Dermis microvascular lymphatic vessel endothelial cell (primary cell): ENCODE results near the gene SLC6A20. TPM values are rescaled to one million over a fixed set of nuclear protein-coding genes. Genes with fewer than 3 reads are reported as not detected.

Experiments
- DNase-seq, 2 donors: peaks; one replicate each; pipeline versions ENCODE4 v3.0.0 to v3.0.0-alpha.2; 2010; ENCODE audit warnings: low read depth in 2 of 2
- total RNA-seq: library from RNA; depleted of rRNA; stranded (reverse); fragments of >200 nt; gene quantifications from 2 replicates; pipeline ENCODE4 v1.2.1, GENCODE V29; 2014

SLC6A20 gene
- total RNA-seq, 1 donor from 2014 or later: not detected

- no peak for DNase-seq
Observed at GRCh38 chr3:45779746-45780735, 16.3 kb downstream of the SLC6A20 start.

DNA sequence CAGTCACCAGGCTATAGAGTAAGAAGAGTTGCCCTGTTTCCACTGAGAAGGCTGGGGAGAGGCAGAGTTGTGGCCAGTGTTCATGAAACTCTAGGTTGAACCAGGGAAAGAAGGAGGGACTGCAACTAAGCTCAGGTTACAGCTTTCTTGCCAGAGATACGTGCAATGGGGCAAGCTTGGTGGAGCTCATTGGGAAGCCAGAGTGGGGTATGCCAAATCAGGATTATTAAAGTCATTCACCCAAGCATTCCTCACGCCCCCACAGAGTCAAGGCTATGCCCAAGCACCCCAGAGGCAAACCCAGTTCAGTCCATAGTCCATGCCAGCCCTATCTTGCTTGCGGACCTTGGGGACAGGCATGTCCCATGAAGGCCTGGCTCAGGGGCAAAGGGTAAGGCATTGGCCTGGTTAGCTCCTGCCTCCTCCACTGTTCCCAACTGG, 17.6 kb downstream of the SLC6A20 start:
- DNase-seq: no peak

DNA sequence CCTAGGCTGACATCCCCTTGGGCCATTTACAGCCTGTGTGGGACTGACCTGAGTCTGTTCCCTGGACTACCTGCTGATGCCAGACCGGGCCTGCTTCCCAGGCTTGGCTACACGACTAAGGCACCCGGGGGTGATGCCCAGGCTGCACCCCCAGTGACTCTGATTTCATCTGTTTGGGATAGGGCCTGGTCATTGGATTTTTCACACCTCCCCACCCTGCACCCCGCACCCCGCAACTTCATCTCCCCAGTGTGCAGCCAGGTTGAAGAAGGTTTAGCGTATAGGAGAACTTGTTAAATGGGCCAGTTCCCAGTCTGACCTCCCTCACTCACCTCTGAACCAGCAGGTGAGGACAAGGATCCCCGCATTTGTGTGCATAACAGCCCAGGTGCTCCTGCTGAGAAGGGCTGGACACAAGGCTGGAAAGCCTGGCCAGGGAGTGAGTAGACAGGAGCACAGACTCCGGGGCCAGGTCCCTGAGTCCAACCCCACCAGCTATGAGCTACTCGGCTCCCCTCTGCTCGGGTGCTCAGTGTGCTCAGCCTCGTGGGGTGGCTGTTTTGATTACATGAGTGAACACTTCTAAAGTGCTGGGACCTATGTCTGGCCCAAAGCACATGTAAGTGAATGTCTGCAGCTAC, 18.5 kb downstream of the SLC6A20 start:
- no peak for DNase-seq

DNA sequence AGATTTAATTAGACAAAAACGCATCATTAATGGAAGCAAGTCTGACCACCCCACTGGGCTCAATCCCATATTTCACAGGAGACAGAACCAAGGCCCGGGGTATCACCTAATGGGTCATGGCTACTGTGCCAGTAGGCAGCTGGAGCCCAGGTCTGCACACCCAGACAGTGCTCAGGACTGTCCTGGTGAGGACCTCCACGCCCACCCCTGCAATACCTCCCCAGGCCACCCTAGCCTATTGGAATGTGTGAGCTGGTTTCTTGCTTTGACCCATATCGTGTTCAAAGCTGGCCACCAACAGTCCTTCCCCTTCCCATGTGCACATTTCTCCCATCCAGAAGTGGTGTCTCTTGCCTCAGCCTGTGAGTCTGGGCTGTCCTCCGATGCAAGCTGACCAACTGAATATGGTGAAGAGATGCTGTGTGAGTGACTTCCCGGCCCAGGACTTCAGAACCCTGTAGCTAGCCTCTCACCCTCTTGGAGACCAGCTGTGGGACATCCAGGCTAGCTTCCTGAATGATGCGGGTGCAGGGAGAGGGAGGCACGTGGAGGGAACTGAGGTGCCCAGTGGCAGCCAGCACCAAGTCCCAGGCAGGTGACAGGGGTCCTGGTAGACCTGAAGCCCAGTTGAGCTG, 19.1 kb downstream of the SLC6A20 start:
- no peak for DNase-seq

DNA sequence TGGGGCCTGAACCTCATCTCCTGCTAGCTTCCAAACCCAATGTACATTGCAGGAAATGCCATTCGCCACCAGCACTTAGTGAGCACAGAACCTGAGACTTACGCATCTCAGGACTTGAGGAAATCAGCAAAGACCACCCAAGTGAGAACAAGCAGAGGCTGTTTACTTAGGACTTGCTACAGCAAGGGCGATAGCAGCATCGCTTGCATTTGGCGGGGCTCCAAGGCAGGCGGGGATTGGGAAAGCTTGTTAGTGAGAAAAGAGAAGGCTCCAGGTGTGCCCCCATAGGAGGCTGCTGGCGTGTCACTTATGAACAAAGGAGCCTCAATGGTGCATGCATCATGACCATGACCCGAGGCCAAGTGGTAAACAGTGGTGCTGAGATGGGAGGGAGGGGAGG, 19.7 kb downstream of the SLC6A20 start:
- DNase-seq: no peak

GRCh38 chr3:45776301-45776595, 20.1 kb downstream of the SLC6A20 start:
- DNase-seq: no peak

DNA sequence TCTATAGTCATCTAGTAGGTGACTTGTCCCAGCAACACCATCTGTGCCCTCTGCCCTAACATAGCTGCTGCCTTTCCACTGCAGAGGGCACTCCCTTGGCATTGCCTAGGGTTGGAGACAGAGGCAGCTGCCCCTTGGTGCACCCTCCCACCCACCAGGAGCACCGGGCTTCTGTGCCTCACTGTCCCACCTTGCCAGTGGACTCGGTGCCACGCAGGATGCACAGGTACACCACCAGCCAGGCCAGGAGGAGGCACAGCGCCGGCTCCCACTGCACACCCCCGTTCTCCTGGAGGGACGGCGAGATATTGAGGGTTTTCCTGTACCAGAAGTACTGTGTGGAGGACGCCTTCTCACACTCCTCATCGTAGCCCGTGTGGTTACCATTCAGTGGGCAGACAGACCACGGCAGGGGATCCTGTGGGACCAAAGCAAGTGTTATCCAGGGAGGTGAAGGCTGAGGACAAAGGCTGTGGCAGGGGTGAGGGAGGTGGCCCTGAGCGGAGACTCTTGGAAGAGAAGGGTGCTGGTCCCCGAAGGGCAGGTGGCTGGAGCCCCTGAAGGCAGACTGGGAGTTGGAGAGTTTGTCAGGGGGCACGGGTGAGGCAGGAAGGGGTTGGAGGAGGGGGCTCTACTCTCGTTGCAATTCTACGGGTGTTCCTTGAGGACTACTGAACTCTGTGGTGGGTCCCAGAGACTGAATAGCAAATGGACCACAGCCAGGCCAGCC, 20.6 kb downstream of the SLC6A20 start:
- no peak for DNase-seq

DNA sequence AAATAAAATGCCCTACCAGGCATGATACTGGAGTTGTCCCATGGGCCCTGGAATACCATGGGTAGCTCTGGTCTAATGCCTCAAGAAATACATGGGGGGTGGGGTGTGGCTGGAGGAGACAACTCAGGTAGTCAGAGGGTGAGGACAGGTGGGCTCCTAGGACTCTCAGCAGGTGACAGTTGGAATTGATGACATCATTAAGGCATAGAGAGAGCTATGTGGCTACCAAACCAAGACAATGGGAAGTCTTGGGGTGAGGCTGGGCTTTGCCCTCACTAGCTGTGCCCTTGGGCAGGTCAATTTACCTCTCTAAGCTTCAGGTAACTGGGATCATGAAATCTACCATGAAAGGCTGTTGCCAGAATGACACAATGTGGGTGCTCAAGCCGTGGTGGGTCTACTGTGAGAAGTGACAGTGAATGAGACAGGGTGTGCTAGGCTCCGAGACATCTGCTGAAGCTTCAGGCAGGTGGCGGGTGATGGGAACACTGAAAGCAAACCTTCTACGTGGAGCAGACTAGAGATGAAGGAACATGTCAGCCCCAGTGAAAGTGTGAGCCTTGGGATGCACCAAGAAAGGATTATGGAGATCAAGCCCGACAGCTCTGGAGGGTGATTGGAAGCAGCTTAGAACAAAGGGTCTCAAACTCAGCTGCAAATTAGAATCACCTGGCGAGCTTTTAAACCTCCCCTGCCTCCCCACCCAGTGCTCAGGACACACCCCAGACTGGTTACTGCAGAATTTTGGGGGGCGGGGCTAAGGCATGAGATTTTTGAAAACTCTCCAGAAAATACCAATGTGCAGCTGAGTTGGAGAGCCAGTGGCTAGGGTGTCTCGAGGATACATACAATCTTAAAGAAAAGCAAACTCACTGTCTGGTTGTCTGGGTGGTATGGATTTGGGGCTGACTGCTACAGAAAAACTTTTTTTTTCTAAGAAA, 21.5 kb downstream of the SLC6A20 start:
- no peak for DNase-seq

DNA sequence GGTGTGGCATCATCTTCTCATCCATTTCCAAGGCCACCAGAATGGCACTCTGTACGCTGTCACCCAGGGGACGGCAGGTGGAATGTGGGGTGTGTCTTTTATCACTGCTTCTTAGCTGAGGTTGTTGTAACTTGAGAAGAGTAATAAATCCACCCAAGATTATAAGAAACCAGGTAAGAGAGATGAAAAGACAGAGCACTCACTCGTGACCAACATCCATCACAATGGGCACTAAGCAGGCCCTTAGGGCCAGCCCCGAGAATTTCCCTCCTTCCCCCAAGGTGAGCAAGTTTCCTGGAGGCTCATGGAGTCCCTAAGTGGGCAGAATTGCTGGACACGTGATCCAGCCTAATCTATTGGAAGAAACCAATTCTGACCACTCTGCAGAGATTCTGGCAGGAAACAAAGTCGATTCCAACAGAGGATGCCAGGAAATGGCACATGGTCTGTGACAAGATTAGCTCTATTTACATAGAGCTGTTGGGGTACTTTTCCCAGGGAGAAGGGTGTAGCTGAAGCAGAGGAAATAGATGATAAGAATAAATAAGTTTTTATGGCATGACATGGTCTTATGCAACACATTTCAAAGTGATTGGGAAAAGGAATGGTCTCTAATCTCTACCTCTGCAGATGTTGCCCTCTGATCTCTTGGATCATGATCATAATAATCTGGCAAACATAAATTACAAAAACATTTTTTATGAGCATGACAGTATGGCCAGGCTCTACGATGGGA, 22.5 kb downstream of the SLC6A20 start:
- DNase-seq: peak; percentile 58 to 71

GRCh38 chr3:45773072-45773471, 23.3 kb downstream of the SLC6A20 start:
- DNase-seq: peak; percentile 34 to 44

DNA sequence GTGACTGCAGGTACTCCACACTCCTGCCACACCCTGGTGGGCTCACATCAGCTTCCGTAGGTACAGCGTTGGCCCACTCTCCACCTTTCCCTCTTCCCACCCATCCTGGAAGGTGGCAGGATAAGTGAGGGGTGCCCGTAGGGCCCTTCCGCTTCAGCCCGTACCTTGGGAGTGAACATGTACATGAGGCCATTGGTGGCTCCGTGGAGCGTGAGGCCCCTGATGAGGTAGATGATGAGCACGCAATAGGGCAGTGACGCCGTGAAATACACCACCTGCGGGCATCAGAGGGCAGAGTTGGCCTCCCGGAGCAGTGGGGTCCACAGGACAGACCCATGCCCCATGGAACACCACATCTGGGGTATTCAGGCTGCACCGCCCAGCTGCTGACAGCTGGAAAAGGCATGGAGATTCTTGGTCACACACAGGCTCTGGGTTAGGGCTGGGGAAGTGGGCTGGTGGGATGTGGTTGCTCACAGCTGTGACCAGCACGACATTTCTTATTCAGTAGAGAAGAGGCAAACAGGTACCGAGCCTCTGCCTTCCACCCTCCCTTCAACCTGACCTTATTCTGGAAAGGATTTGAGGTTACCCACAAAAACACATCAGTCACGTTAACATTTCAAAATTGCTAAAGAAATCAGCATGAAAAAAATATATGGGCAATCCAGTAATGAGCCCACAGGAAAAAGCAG, 23.8 kb downstream of the SLC6A20 start:
- no peak for DNase-seq

DNA sequence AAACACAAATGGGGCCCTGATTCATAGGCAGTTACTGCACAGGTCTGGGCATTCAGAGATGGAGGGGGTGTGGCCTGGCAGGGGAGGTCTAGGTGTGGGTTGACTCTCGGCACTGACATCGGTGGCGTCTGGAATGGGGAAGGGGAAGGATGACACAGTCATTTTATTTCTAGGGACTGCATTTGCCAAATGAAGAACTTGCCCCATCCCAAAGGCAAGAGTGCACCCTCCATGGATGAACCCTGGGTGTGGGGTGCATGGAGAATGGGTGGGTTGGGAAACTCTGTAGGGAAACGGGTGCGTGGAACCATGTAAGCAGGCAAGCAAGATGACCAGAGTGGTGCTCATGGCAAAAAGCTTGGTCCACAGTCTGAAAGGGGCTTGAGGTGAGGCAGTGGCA, 24.5 kb downstream of the SLC6A20 start:
- no peak for DNase-seq

GRCh38 chr3:45771166-45771775, 25.1 kb downstream of the SLC6A20 start:
- DNase-seq: no peak

DNA sequence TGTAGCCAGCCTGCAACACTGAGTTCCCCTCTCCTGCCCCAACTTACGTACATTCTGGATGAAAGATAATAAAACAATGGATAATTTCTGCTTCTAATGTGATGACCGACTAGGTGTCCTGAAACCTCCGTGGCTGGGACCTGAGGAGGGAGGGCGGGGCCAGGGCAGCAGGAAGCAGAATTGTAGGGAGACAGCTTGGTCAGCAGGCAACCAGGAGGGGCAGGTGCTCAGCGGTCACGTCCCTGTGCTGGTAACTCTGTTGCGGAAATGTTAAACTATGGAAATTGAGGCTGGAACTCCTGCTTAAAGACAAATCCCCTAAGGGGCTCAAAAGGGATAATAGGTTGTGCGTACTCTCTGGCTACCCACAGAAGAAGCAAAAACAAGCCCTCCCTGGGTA, 30.4 kb downstream of the SLC6A20 start:
- no peak for DNase-seq

GRCh38 chr3:45765266-45765851, 31.0 kb downstream of the SLC6A20 start:
- DNase-seq: no peak

DNA sequence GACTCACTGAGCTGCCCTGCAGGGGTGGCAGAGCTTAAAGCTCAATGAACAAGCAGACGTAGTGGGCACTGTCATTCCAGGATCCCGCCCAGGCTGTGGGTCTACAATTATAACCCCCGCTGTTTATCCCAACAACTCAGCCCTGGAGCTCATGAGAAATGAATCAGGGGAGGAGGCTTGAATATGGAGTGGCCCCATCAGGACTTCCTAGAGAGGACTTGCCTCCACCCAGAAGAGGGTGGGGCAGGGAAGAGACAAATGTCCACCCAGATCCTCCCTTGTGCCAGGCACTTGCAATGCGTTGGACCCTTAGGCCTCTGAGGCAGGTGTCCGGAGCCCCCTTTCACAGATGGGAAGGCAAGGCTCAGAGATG, 33.0 kb downstream of the SLC6A20 start:
- DNase-seq: no peak

GRCh38 chr3:45762647-45763302, 33.6 kb downstream of the SLC6A20 start:
- no peak for DNase-seq

DNA sequence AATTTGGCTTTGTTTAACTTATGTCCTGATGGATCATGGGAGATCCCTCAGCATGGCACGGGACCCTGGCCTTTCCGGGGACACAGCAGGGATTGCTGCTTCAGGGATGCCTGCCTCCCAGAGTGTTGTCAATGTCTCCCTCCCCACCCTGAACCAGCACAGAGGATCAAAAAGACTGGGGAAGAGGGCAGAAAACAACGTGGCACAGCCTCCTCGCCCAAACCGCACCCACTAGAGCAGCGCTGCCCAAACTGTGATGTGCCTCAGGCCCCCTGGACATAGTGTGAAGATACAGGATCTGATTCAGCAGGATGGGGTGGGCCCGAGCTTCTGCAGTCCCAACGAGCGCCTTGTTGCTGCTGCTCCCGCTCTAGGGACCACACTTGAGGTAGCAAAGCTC, 34.5 kb downstream of the SLC6A20 start:
- no peak for DNase-seq
